GM04504 (cell line): Measurements from ENCODE around the gene TBCC.

Experiments used
- DNase-seq: peaks from one replicate; pipeline ENCODE4 v3.0.0-alpha.2; 2012; ENCODE audit warnings: low read depth

TBCC gene

GRCh38 chr6:42771741-42772100, 25.8 kb upstream of the TBCC start:
- DNase-seq, result no peak

- DNase-seq, result no peak
These were observed 23.9 kb upstream of the TBCC start for GRCh38 chr6:42769836-42770235.

- no peak for DNase-seq
These were observed 23.1 kb upstream of the TBCC start for GRCh38 chr6:42769051-42769450.

- no peak for DNase-seq
These were observed 20.3 kb upstream of the TBCC start for GRCh38 chr6:42766163-42766670.

GRCh38 chr6:42764911-42765648, 19.2 kb upstream of the TBCC start:
- no peak for DNase-seq

GRCh38 chr6:42762950-42763349, 17.0 kb upstream of the TBCC start:
- DNase-seq, result no peak

- DNase-seq, result no peak
These were observed 16.5 kb upstream of the TBCC start for GRCh38 chr6:42762426-42762859.

- no peak for DNase-seq
These were observed 15.6 kb upstream of the TBCC start for GRCh38 chr6:42761287-42762067.

- DNase-seq, result no peak
These were observed 13.0 kb upstream of the TBCC start for GRCh38 chr6:42758756-42759430.

GRCh38 chr6:42756722-42757121, 10.8 kb upstream of the TBCC start:
- DNase-seq, result no peak

- no peak for DNase-seq
These were observed 8.9 kb upstream of the TBCC start for GRCh38 chr6:42754759-42755158.

GRCh38 chr6:42751055-42751454, 5.2 kb upstream of the TBCC start:
- DNase-seq, result no peak

GRCh38 chr6:42748203-42748898, 2.4 kb upstream of the TBCC start:
- DNase-seq, result no peak

- DNase-seq, result peak; percentile 68
These were observed 824 bp upstream of the TBCC start for GRCh38 chr6:42746463-42747391.

GRCh38 chr6:42745083-42745639, 742 bp downstream of the TBCC start:
- DNase-seq, result no peak

GRCh38 chr6:42744351-42744893, 1.5 kb downstream of the TBCC start:
- DNase-seq, result no peak

- DNase-seq, result peak; percentile 47
These were observed 3.6 kb downstream of the TBCC start for GRCh38 chr6:42742116-42742894.

- DNase-seq, result no peak
These were observed 5.2 kb downstream of the TBCC start for GRCh38 chr6:42740725-42741124.

- no peak for DNase-seq
These were observed 9.9 kb downstream of the TBCC start for GRCh38 chr6:42735976-42736375.
